ENCODE measurements around the gene ZNF835.
A peak's percentile ranks its signal among the peaks of the same experiment; 100 is the strongest.

Gene ZNF835

DNA sequence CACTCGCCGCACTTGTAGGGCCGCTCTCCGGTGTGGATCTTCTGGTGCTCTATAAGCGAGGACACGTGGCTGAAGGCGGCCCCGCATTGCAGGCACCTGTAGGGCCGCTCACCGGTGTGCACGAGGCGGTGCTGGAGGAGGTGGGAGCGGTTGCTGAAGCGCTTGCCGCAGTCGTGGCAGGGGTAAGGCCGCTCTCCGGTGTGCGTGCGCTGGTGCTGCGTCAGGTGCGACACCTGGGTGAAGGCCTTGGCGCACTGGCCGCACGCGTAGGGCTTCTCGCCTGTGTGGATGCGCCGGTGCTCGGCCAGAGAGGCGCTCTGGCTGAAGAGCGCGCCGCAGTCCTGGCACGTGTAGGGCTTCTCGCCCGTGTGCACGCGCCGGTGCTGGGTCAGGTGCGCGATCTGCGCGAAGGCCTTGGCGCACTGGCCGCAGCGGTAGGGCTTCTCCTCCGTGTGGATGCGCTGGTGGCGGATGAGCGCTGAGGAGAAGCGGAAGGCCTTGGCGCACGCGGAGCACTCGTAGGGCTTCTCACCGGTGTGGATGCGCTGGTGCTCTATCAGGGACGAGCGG is 7.5 kb downstream of the ZNF835 start:
- TF ChIP-seq, protein P1, sequence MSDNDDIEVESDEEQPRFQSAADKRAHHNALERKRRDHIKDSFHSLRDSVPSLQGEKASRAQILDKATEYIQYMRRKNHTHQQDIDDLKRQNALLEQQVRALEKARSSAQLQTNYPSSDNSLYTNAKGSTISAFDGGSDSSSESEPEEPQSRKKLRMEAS (IDR thresholded peaks at IDR 0.05; ENCODE audit: low read depth, low read length) = no peak
- TF ChIP-seq MYC (IDR thresholded peaks at IDR 0.05; ENCODE audit: low read depth, low read length) = no peak
- no peak for TF ChIP-seq CTCF (IDR thresholded peaks at IDR 0.05; ENCODE audit: low read depth, low read length)
- TF ChIP-seq POLR2A (IDR thresholded peaks at IDR 0.05; ENCODE audit: extremely low read depth, insufficient read length) = no peak
- DNase-seq (ENCODE audit: low read depth) = no peak
- H3K4me3 ChIP-seq (ENCODE audit: low read depth, low read length) = no peak overlapping the region

DNA sequence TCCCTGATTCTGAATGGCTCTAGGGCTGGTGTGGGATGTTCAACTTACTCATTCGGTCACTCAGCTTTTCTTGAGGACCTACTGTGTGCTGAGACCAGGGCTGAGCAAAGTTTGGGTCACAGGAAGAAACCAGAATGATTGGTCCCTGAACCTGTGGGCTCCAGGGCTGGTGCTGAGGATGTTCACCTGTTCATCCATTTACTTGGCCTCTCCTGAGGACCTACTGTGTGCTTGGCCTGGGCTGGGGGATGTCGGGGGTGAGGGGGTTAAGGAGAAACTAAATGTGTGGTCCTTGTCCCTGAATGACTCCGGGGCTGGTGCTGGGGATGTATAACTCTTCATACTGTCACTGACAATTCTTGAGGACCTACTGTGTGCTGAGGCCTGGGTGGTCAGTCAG is 10.3 kb downstream of the ZNF835 start:
- no peak for TF ChIP-seq MYC (IDR thresholded peaks at IDR 0.05; ENCODE audit: low read depth, low read length)
- TF ChIP-seq, protein P1 (IDR thresholded peaks at IDR 0.05; ENCODE audit: low read depth, low read length) = no peak
- DNase-seq (ENCODE audit: low read depth) = no peak
- H3K4me3 ChIP-seq (ENCODE audit: low read depth, low read length) = no peak overlapping the region

DNA sequence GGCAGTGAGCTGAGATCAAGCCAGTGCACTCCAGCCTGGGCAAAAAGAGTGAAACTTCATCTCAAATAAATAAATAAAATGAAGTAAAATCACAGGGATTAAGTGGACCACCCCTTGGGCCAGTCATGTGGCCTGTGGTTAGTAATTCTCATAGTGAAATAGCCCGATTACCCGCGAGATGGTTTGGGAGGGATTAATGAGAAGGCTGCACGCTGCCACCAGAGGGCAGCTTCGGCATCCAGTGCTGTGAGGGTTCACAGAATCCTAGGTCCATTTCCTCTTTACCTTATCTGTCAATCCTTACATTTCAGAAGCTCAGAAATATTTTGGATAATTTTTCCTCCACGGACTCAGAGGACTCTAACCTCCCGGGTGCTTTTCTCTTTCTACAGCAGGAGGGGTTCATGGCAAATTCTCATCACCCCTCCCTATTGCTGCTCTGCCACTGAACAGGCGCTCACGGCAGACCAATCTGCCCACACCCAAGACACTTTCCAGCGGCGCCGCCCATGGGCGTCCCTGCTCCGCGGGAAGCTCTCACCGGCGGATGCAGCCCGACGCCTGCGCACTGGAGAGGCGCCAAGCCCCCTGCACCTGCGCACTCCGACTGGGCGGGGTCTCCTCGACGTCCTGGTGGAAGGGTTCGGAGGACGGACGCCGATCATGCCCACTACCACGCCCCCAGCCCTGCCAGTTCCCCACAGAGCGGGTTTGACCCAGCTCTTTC is 11.0 kb downstream of the ZNF835 start:
- TF ChIP-seq POLR2A (IDR thresholded peaks at IDR 0.05; ENCODE audit: extremely low read depth, insufficient read length) (no peak), CTCF (IDR thresholded peaks at IDR 0.05; ENCODE audit: low read depth, low read length) (peak; percentile 25), MYC (IDR thresholded peaks at IDR 0.05; ENCODE audit: low read depth, low read length) (no peak)
- DNase-seq (ENCODE audit: low read depth) = no peak
- no peak overlapping the region for H3K4me3 ChIP-seq (ENCODE audit: low read depth, low read length)

GRCh38 chr19:56654151-56654550 is 17.4 kb downstream of the ZNF835 start:
- H3K4me3 ChIP-seq (ENCODE audit: low read depth, low read length) = no peak overlapping the region
- no peak for DNase-seq (ENCODE audit: low read depth)
- TF ChIP-seq CTCF (IDR thresholded peaks at IDR 0.05; ENCODE audit: low read depth, low read length) (no peak), MYC (IDR thresholded peaks at IDR 0.05; ENCODE audit: low read depth, low read length) (no peak), POLR2A (IDR thresholded peaks at IDR 0.05; ENCODE audit: extremely low read depth, insufficient read length) (no peak)
- TF ChIP-seq, protein P1 (IDR thresholded peaks at IDR 0.05; ENCODE audit: low read depth, low read length) = no peak

DNA sequence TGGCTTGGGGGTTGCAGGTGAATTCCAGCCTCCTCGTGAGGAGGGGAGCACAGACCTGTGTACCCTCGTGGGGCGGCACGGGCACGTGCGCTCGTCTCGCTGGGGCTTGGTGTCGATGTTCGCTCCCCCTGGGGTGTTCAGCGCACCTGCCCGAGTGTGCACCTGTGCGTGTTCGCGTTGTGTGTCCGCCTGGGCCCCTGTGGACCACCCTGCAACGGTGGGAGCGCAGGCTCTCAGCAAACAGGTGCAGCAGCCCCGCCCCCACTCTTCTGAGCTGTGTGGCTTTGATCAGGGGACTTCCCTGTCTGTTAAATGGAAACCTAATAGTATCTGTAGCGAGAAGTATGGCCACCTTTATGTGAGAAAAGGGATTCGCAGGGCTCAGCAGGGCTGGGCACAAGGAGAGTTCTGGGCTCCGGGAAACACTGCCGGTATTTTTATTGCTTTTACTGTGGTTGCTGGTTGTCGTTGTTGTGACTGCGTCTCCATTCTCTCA is 28.0 kb downstream of the ZNF835 start:
- H3K4me3 ChIP-seq (ENCODE audit: low read depth, low read length) = no peak overlapping the region
- TF ChIP-seq, protein P1 (IDR thresholded peaks at IDR 0.05; ENCODE audit: low read depth, low read length) = no peak
- TF ChIP-seq POLR2A (IDR thresholded peaks at IDR 0.05; ENCODE audit: extremely low read depth, insufficient read length) (no peak), CTCF (IDR thresholded peaks at IDR 0.05; ENCODE audit: low read depth, low read length) (no peak), MYC (IDR thresholded peaks at IDR 0.05; ENCODE audit: low read depth, low read length) (no peak)
- no peak for DNase-seq (ENCODE audit: low read depth)

- DNase-seq (ENCODE audit: low read depth) = no peak
Measured at GRCh38 chr19:56642711-56643459, 28.7 kb downstream of the ZNF835 start, which contains the start of gene SMIM17. SMIM17 (plus strand) TSS chr19:56643159; CDS start chr19:56645668, 2,509 bp downstream.

More at GRCh38 chr19:56642711-56643459, 28.7 kb downstream of the ZNF835 start, which contains the start of gene SMIM17:
- TF ChIP-seq CTCF (IDR thresholded peaks at IDR 0.05; ENCODE audit: low read depth, low read length) = no peak
- TF ChIP-seq, protein P1 (IDR thresholded peaks at IDR 0.05; ENCODE audit: low read depth, low read length) = no peak
- no peak for TF ChIP-seq MYC (IDR thresholded peaks at IDR 0.05; ENCODE audit: low read depth, low read length)
- TF ChIP-seq POLR2A (IDR thresholded peaks at IDR 0.05; ENCODE audit: extremely low read depth, insufficient read length) = no peak
- H3K4me3 ChIP-seq (ENCODE audit: low read depth, low read length) = no peak within 1 kb of the TSS

Data from NB4 (cell line).